Osteoblast (primary cell): Measurements from ENCODE around the gene THRA. TPM values are rescaled to one million over a fixed set of nuclear protein-coding genes. Genes with fewer than 3 reads are reported as not detected.

ENCODE experiments used
- DNase-seq: peaks from one replicate; pipeline ENCODE4 v3.0.0; 2011; ENCODE audit warnings: low spot score, mixed read lengths; ENCODE audit not compliant: insufficient read length; ENCODE audit errors: missing footprints
- H2AFZ ChIP-seq: 2 replicates; pipeline ENCODE4 v1.6.0; 2011; ENCODE audit warnings: mild to moderate bottlenecking, low read length
- H3K27ac ChIP-seq: 2 replicates; pipeline ENCODE4 v1.5.1; 2011; ENCODE audit warnings: mild to moderate bottlenecking, low read depth, low read length, moderate library complexity
- H3K27me3 ChIP-seq: 2 replicates; pipeline ENCODE4 v1.6.0; 2012; ENCODE audit warnings: mild to moderate bottlenecking, control low read depth, inconsistent platforms, low read length, moderate library complexity; ENCODE audit not compliant: insufficient read depth
- H3K36me3 ChIP-seq: 2 replicates; pipeline ENCODE4 v1.5.1; 2011; ENCODE audit warnings: mild to moderate bottlenecking, low read length, control low read depth, moderate library complexity; ENCODE audit not compliant: insufficient read depth
- H3K4me1 ChIP-seq: 2 replicates; pipeline ENCODE4 v1.5.1; 2011; ENCODE audit warnings: mild to moderate bottlenecking, low read length, control low read depth, moderate library complexity; ENCODE audit not compliant: insufficient read depth
- H3K4me2 ChIP-seq: 2 replicates; pipeline ENCODE4 v1.6.0; 2011; ENCODE audit warnings: mild to moderate bottlenecking, low read length; ENCODE audit not compliant: insufficient read depth
- H3K4me3 ChIP-seq: fragments of 200-600 bp; sonication (generic); 3 replicates; pipeline ENCODE4 v1.5.1; 2012; ENCODE audit warnings: mild to moderate bottlenecking, low read length, inconsistent platforms; ENCODE audit not compliant: insufficient read depth
- H3K79me2 ChIP-seq: 2 replicates; pipeline ENCODE4 v1.6.0; 2012; ENCODE audit warnings: mild to moderate bottlenecking, low read length, control low read depth, inconsistent platforms; ENCODE audit not compliant: insufficient read depth
- H3K9me3 ChIP-seq: 2 replicates; pipeline ENCODE4 v1.5.1; 2011; ENCODE audit warnings: low read depth, low read length, control low read depth
- H4K20me1 ChIP-seq: 2 replicates; pipeline ENCODE4 v1.6.0; 2012; ENCODE audit warnings: mild to moderate bottlenecking, low read length, control low read depth; ENCODE audit not compliant: insufficient read depth
- CTCF ChIP-seq: IDR thresholded peaks from 2 replicates; pipeline ENCODE4 v1.5.1; 2011; ENCODE audit warnings: mild to moderate bottlenecking, low read depth, low read length, moderate library complexity; ENCODE audit errors: extremely low read depth
- total RNA-seq: library from RNA; depleted of rRNA; stranded (reverse); fragments of >200 nt; gene quantifications from 2 replicates; pipeline ENCODE4 v1.2.3, GENCODE V29; 2012

Gene THRA
- total RNA-seq, 1 donor: 33.3 TPM

- no peaks in the 10 kb centered on the region for H3K9me3 ChIP-seq
- peaks cover 5% of the 10 kb centered on the region for H3K27me3 ChIP-seq
- no peak for TF ChIP-seq CTCF
- H3K4me2 ChIP-seq: peak overlapping the region; percentile 9
- peaks cover 28% of the 10 kb centered on the region for H4K20me1 ChIP-seq
- no peak overlapping the region for H3K27ac ChIP-seq
- H3K79me2 ChIP-seq: peaks cover 49% of the 10 kb centered on the region
- no peak overlapping the region for H2AFZ ChIP-seq
- H3K36me3 ChIP-seq: no peaks in the 10 kb centered on the region
- H3K4me3 ChIP-seq: no peak overlapping the region
- peaks cover 62% of the 10 kb centered on the region for H3K4me1 ChIP-seq
- peak; percentile 42 for DNase-seq
Measured at GRCh38 chr17:40065769-40066510, 3.2 kb downstream of the THRA start.

GRCh38 chr17:40067710-40068109 lies 4.9 kb downstream of the THRA start:
- TF ChIP-seq CTCF: no peak
- H3K9me3 ChIP-seq: no peaks in the 10 kb centered on the region
- peaks cover 37% of the 10 kb centered on the region for H4K20me1 ChIP-seq
- no peak overlapping the region for H3K4me2 ChIP-seq
- H2AFZ ChIP-seq: no peak overlapping the region
- no peaks in the 10 kb centered on the region for H3K36me3 ChIP-seq
- H3K27ac ChIP-seq: peak overlapping the region; percentile 71
- peaks cover 60% of the 10 kb centered on the region for H3K79me2 ChIP-seq
- no peak for DNase-seq
- H3K4me3 ChIP-seq: no peak overlapping the region
- H3K27me3 ChIP-seq: no peaks in the 10 kb centered on the region
- H3K4me1 ChIP-seq: peaks cover 75% of the 10 kb centered on the region

GRCh38 chr17:40068129-40068581 lies 5.4 kb downstream of the THRA start:
- peak overlapping the region; percentile 77 for H2AFZ ChIP-seq
- H3K27me3 ChIP-seq: no peaks in the 10 kb centered on the region
- no peaks in the 10 kb centered on the region for H3K36me3 ChIP-seq
- DNase-seq: peak; percentile 72
- H3K79me2 ChIP-seq: peaks cover 57% of the 10 kb centered on the region
- no peak for TF ChIP-seq CTCF
- H3K9me3 ChIP-seq: no peaks in the 10 kb centered on the region
- H3K4me1 ChIP-seq: peaks cover 77% of the 10 kb centered on the region
- peak overlapping the region; percentile 65 for H3K4me3 ChIP-seq
- H4K20me1 ChIP-seq: peaks cover 39% of the 10 kb centered on the region
- H3K27ac ChIP-seq: peak overlapping the region; percentile 71
- peak overlapping the region; percentile 82 for H3K4me2 ChIP-seq

GRCh38 chr17:40068584-40068916 lies 5.8 kb downstream of the THRA start:
- H3K27me3 ChIP-seq: no peaks in the 10 kb centered on the region
- H2AFZ ChIP-seq: peak overlapping the region; percentile 77
- peaks cover 76% of the 10 kb centered on the region for H3K4me1 ChIP-seq
- H3K79me2 ChIP-seq: peaks cover 55% of the 10 kb centered on the region
- H3K36me3 ChIP-seq: no peaks in the 10 kb centered on the region
- H3K4me3 ChIP-seq: peak overlapping the region; percentile 65
- peak overlapping the region; percentile 82 for H3K4me2 ChIP-seq
- H3K9me3 ChIP-seq: no peaks in the 10 kb centered on the region
- no peak for DNase-seq
- H3K27ac ChIP-seq: peak overlapping the region; percentile 71
- peaks cover 40% of the 10 kb centered on the region for H4K20me1 ChIP-seq
- TF ChIP-seq CTCF: no peak
